ENCODE results near the gene ABCB8.

The ABCB8 gene

GRCh38 chr7:151088856-151089699 lies 60.8 kb downstream of the ABCB8 start:
- DNase-seq: no peak

GRCh38 chr7:151089893-151090730 lies 61.9 kb downstream of the ABCB8 start:
- no peak for DNase-seq

GRCh38 chr7:151091003-151091402 lies 62.8 kb downstream of the ABCB8 start:
- DNase-seq: no peak

- DNase-seq: no peak
Observed at GRCh38 chr7:151091431-151091830, 63.2 kb downstream of the ABCB8 start.

- DNase-seq: no peak
Observed at GRCh38 chr7:151091988-151092387, 63.7 kb downstream of the ABCB8 start.

GRCh38 chr7:151093748-151094147 lies 65.5 kb downstream of the ABCB8 start:
- DNase-seq: no peak

GRCh38 chr7:151094675-151095074 lies 66.4 kb downstream of the ABCB8 start:
- DNase-seq: no peak

GRCh38 chr7:151095123-151095797 lies 67.0 kb downstream of the ABCB8 start:
- no peak for DNase-seq

- no peak for DNase-seq
Observed at GRCh38 chr7:151095828-151096475, 67.7 kb downstream of the ABCB8 start.
